K562 (cell line): Measurements from ENCODE around the gene ANKRD65. TPM values are rescaled to one million over a fixed set of nuclear protein-coding genes. Genes with fewer than 3 reads are reported as not detected.

Source experiments
- ASH1L ChIP-seq: fragments of 450-650 bp; IDR thresholded peaks from 2 replicates; pipeline ENCODE4 v1.6.1; 2018; ENCODE audit warnings: borderline replicate concordance, mild to moderate bottlenecking, low read depth; ENCODE audit not compliant: partially characterized antibody
- BRF1 ChIP-seq: IDR thresholded peaks from 3 replicates; pipeline ENCODE4 v1.6.1; 2011; ENCODE audit warnings: borderline replicate concordance, mild to moderate bottlenecking; ENCODE audit not compliant: insufficient read length; ENCODE audit errors: extremely low read depth
- CBFA2T3 ChIP-seq: fragments of 450-650 bp; IDR thresholded peaks from 2 replicates; pipeline ENCODE4 v1.6.1; 2017
- FOXK1 ChIP-seq: sonication (generic); formaldehyde crosslinking; IDR thresholded peaks from 2 replicates; pipeline ENCODE4 v1.8.0; 2022; ENCODE audit warnings: missing genetic modification reagents, mild to moderate bottlenecking, borderline replicate concordance
- MIER1 ChIP-seq: fragments of 450-650 bp; IDR thresholded peaks from 2 replicates; pipeline ENCODE4 v1.6.1; 2016; ENCODE audit warnings: antibody characterized with exemption, mild to moderate bottlenecking, low read depth
- MITF ChIP-seq: IDR thresholded peaks from 2 replicates; pipeline ENCODE4 v1.6.1; 2014; ENCODE audit warnings: antibody characterized with exemption
- PCBP2 ChIP-seq: fragments of 200-400 bp; formaldehyde crosslinking; IDR thresholded peaks from 2 replicates; pipeline ENCODE4 v1.6.1; 2018; ENCODE audit warnings: low read length, low read depth, mild to moderate bottlenecking, moderate library complexity; ENCODE audit not compliant: poor library complexity, severe bottlenecking
- RB1 ChIP-seq: fragments of 450-650 bp; IDR thresholded peaks from 2 replicates; pipeline ENCODE4 v1.6.1; 2017; ENCODE audit warnings: low read depth, mild to moderate bottlenecking
- TBP ChIP-seq: optimal IDR thresholded peaks from 2 replicates; pipeline ENCODE3; 2011; ENCODE audit warnings: low read depth, low read length, improper control_type of control experiment
- TFE3 ChIP-seq: fragments of 450-650 bp; formaldehyde crosslinking; IDR thresholded peaks from 2 replicates; pipeline ENCODE4 v1.4.0; 2020; ENCODE audit warnings: mild to moderate bottlenecking, mixed read lengths
- ZNF197 ChIP-seq: fragments of 200-800 bp; sonication (Bioruptor generic); IDR thresholded peaks from 2 replicates; pipeline ENCODE4 v1.6.1; 2016; ENCODE audit warnings: low read depth, missing genetic modification characterization, missing compliant biosample characterization
- ZNF224 ChIP-seq: sonication (generic); formaldehyde crosslinking; IDR thresholded peaks from 2 replicates; pipeline ENCODE4 v1.8.0; 2022; ENCODE audit warnings: mild to moderate bottlenecking, missing genetic modification reagents
- ZNF354B ChIP-seq: fragments of 250-450 bp; sonication (Bioruptor Pico); IDR thresholded peaks from 2 replicates; pipeline ENCODE4 v1.4.0; 2020
- polyA plus RNA-seq, 8 experiments: library from polyadenylated mRNA; depleted of rRNA in 4 of 8; stranded (reverse) in 5 of 8; unstranded in 3 of 8; fragments of >200 nt; fragmentation: Nextera tagmentation in 2 of 8; fragmentation: Illumina TruSeq in 1 of 8; extraction: Ambion mirVana in 2 of 8; extraction: Trizol in 1 of 8; gene quantifications; 2 replicates each; pipeline versions ENCODE4 v1.2.1 to v1.2.3, GENCODE V29; 2011 to 2014; ENCODE audit warnings: inconsistent platforms in 1 of 8, missing spikeins in 1 of 8
- total RNA-seq, 7 experiments: library from RNA; depleted of rRNA in 6 of 7; stranded (reverse); fragments of >200 nt in 6 of 7; fragmentation: Illumina TruSeq in 2 of 7; extraction: Trizol in 2 of 7; gene quantifications; 2 replicates each; pipeline versions ENCODE4 v1.2.1 to v1.2.3, GENCODE V29; 2011 to 2021; ENCODE audit warnings: low replicate concordance in 1 of 7
- TF ChIP-seq, protein P1 (sequence below): fragments of 450-650 bp; IDR thresholded peaks from 2 replicates; pipeline ENCODE4 v1.6.1; 2016; ENCODE audit warnings: borderline replicate concordance
- TF ChIP-seq, protein P2 (sequence below): fragments of 450-650 bp; IDR thresholded peaks from 2 replicates; pipeline ENCODE4 v1.6.1; 2018; ENCODE audit not compliant: partially characterized antibody

Gene ANKRD65
- total and polyA plus RNA-seq, 9 of the 15 experiments (the other 6 are each of a cell fraction or from before 2014, with no cell fraction given): not detected

GRCh38 chr1:1435106-1435903 lies 14.2 kb upstream of the ANKRD65 start, which contains the start of gene VWA1 (continued):
- TF ChIP-seq, protein P1, sequence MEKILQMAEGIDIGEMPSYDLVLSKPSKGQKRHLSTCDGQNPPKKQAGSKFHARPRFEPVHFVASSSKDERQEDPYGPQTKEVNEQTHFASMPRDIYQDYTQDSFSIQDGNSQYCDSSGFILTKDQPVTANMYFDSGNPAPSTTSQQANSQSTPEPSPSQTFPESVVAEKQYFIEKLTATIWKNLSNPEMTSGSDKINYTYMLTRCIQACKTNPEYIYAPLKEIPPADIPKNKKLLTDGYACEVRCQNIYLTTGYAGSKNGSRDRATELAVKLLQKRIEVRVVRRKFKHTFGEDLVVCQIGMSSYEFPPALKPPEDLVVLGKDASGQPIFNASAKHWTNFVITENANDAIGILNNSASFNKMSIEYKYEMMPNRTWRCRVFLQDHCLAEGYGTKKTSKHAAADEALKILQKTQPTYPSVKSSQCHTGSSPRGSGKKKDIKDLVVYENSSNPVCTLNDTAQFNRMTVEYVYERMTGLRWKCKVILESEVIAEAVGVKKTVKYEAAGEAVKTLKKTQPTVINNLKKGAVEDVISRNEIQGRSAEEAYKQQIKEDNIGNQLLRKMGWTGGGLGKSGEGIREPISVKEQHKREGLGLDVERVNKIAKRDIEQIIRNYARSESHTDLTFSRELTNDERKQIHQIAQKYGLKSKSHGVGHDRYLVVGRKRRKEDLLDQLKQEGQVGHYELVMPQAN: peak; percentile 48; the same call in 1 of the 2 replicates
- TF ChIP-seq BRF1 (no peak), ASH1L (no peak), MITF (no peak), TBP (peak; percentile 27), TFE3 (no peak), ZNF224 (no peak), FOXK1 (CRISPR knock-in tag) (no peak), PCBP2 (no peak), MIER1 (no peak), ZNF354B (CRISPR knock-in tag) (no peak), CBFA2T3 (no peak), RB1 (peak; percentile 83; the same call in 1 of the 2 replicates), ZNF197 (CRISPR knock-in tag) (no peak)
- TF ChIP-seq, protein P2, sequence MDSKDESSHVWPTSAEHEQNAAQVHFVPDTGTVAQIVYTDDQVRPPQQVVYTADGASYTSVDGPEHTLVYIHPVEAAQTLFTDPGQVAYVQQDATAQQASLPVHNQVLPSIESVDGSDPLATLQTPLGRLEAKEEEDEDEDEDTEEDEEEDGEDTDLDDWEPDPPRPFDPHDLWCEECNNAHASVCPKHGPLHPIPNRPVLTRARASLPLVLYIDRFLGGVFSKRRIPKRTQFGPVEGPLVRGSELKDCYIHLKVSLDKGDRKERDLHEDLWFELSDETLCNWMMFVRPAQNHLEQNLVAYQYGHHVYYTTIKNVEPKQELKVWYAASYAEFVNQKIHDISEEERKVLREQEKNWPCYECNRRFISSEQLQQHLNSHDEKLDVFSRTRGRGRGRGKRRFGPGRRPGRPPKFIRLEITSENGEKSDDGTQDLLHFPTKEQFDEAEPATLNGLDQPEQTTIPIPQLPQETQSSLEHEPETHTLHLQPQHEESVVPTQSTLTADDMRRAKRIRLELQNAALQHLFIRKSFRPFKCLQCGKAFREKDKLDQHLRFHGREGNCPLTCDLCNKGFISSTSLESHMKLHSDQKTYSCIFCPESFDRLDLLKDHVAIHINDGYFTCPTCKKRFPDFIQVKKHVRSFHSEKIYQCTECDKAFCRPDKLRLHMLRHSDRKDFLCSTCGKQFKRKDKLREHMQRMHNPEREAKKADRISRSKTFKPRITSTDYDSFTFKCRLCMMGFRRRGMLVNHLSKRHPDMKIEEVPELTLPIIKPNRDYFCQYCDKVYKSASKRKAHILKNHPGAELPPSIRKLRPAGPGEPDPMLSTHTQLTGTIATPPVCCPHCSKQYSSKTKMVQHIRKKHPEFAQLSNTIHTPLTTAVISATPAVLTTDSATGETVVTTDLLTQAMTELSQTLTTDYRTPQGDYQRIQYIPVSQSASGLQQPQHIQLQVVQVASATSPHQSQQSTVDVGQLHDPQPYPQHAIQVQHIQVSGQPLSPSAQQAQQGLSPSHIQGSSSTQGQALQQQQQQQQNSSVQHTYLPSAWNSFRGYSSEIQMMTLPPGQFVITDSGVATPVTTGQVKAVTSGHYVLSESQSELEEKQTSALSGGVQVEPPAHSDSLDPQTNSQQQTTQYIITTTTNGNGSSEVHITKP: no peak
